AG04450 (cell line): ENCODE measurements around the gene NFIC. TPM values are rescaled to one million over a fixed set of nuclear protein-coding genes. Genes with fewer than 3 reads are reported as not detected.
A peak's percentile ranks its signal among the peaks of the same experiment; 100 is the strongest.

ENCODE experiments used
- CTCF ChIA-PET: fragments of 300-600, 350-600 bp; formaldehyde crosslinking; extraction: SDS; loops from one replicate; lab custom pipeline; 2022; ENCODE audit warnings: antibody characterized with exemption, inconsistent platforms; lab: Charles Lee
- POLR2A ChIA-PET: fragments of 350-600 bp; formaldehyde crosslinking; extraction: SDS; loops from one replicate; lab custom pipeline; 2021; ENCODE audit warnings: antibody characterized with exemption, inconsistent platforms; lab: Yijun Ruan, JAX
- DNase-seq: peaks from one replicate; pipeline ENCODE4 v3.0.0-alpha.2; 2011; ENCODE audit warnings: low read depth, low spot score
- H3K27ac ChIP-seq: one replicate; pipeline ENCODE4 v1.5.1; 2012; ENCODE audit warnings: low read depth, low read length, control low read depth
- H3K27me3 ChIP-seq: one replicate; pipeline ENCODE4 v1.6.0; 2012; ENCODE audit warnings: low read length; ENCODE audit not compliant: control insufficient read depth, insufficient read depth
- H3K4me3 ChIP-seq: 2 replicates; pipeline ENCODE4 v1.5.1; 2011; ENCODE audit warnings: mild to moderate bottlenecking, low read depth, low read length, control low read depth
- H3K9me3 ChIP-seq: 2 replicates; pipeline ENCODE4 v1.5.1; 2012; ENCODE audit warnings: low read length; ENCODE audit not compliant: control insufficient read depth, insufficient read depth
- polyA plus RNA-seq: library from polyadenylated mRNA; depleted of rRNA; stranded (reverse); fragments of >200 nt; gene quantifications from 2 replicates; pipeline ENCODE4 v1.2.3, GENCODE V29; 2011
- TF ChIP-seq, protein P1 (sequence below): IDR thresholded peaks from 2 replicates; pipeline ENCODE4 v1.5.1; 2011; ENCODE audit warnings: low read depth, low read length, control low read depth, inconsistent platforms

The NFIC gene
- polyA plus RNA-seq, 1 experiment = 3.9 TPM

GRCh38 chr19:3343619-3344502 lies 22.5 kb upstream of the NFIC start:
- Histone ChIP-seq H3K27ac (peak overlapping the region; percentile 39), H3K9me3 (peaks cover 5% of the 10 kb centered on the region; the same call in 1 of the 2 replicates), H3K27me3 (no peaks in the 10 kb centered on the region), H3K4me3 (no peak overlapping the region)
- ChIA-PET CTCF (no interaction called here), POLR2A (interaction anchor here (0.5 kb wide), 1 partner anchor 133 kb away, joined by 3 read pairs; no protein-coding TSS in a partner anchor)
- TF ChIP-seq, protein P1, sequence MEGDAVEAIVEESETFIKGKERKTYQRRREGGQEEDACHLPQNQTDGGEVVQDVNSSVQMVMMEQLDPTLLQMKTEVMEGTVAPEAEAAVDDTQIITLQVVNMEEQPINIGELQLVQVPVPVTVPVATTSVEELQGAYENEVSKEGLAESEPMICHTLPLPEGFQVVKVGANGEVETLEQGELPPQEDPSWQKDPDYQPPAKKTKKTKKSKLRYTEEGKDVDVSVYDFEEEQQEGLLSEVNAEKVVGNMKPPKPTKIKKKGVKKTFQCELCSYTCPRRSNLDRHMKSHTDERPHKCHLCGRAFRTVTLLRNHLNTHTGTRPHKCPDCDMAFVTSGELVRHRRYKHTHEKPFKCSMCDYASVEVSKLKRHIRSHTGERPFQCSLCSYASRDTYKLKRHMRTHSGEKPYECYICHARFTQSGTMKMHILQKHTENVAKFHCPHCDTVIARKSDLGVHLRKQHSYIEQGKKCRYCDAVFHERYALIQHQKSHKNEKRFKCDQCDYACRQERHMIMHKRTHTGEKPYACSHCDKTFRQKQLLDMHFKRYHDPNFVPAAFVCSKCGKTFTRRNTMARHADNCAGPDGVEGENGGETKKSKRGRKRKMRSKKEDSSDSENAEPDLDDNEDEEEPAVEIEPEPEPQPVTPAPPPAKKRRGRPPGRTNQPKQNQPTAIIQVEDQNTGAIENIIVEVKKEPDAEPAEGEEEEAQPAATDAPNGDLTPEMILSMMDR = peak; percentile 7; the same call in 1 of the 2 replicates
- no peak for DNase-seq

DNA sequence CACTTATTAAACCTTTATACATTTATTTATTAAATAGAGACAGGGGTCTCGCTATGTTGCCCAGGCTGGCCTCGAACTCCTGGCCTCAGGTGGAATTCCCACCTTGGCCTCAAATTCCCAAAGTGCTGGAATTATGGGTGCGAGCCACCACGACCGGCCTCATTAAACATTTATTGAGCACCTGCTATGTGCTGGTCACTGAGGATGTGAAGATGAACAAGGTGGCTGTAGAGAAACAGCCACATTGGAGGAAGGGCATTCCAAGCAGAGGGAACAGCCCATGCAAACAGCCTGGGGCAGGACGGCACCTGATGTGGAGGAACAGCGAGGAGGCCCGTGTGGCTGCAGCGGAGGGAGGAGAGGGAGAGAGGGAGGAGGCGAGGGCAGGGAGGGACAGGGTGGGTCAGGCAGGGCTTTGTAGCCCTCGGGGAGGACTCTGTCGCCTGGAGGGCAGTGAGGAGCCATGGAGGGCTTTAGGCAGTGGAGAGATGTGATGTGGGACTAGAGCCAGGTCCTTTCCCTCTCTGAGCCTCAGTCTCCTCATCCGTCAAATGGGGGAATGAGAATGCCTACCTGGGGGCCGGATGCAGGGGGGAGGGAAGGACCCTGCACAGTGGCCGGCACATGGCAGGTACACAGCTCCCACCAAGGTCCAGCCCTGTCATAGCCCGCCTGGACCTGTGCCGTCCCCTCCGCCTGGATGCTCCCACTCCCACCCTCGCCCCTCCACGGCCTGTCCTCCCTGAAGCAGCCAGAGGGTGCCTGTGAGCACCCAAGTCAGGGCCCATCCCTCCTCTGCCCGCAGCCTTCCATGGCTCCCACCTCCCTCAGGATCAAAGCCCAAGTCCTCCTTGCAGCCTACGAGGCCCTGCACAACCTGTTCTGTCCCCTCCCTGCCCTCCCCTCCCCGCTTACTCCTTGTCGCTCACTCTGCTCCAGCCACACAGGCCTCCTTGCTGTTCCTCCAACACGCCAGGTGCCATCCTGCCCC lies 21.5 kb upstream of the NFIC start:
- Histone ChIP-seq H3K27me3 (no peaks in the 10 kb centered on the region), H3K9me3 (peaks cover 5% of the 10 kb centered on the region; the same call in 1 of the 2 replicates), H3K27ac (no peak overlapping the region), H3K4me3 (no peak overlapping the region)
- TF ChIP-seq, protein P1 = no peak
- ChIA-PET CTCF (no interaction called here), POLR2A (interaction anchor here (0.5 kb wide), 1 partner anchor 132 kb away, joined by 3 read pairs; no protein-coding TSS in a partner anchor)
- no peak for DNase-seq

- ChIA-PET CTCF (no interaction called here), POLR2A (no interaction called here)
- no peak overlapping the region for H3K4me3 ChIP-seq
- peak overlapping the region; percentile 11 for H3K27ac ChIP-seq
- H3K9me3 ChIP-seq = peaks cover 5% of the 10 kb centered on the region; the same call in 1 of the 2 replicates
- H3K27me3 ChIP-seq = no peaks in the 10 kb centered on the region
- TF ChIP-seq, protein P1 = no peak
- DNase-seq = no peak
Measured at GRCh38 chr19:3345850-3346460, 20.4 kb upstream of the NFIC start.

DNA sequence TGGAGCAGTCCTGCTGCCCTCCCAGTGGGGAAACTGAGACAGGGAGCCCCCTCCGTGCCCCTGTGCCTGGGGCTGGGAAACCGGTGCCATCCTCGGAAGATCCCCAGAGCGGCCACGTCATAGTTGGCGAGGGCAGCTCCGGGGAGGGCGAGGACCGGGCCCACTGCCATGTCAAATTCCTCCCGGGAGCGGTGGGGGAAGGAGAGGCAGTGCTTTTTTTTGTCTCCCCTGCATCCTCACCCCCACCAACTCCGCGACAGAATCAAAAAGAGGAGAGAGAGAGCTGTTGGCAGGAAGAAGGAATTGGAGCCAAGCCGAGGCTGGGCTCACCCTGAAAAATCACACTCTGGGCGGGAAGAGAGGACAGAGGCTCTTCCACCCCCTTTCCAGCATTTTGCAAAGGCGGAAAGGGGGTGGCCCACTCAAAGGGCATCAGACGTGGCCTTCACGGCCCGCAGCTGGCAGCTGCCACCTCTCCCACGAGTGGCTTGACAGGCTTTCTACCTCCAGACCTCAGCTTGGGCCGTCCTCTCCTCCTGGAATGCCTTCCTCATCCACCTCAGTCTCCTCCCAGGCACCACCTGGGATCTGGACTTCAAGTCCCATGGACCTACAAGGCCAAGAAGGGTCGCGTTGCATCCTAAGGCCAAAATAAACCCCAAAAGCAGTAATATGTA lies 19.6 kb upstream of the NFIC start:
- H3K27ac ChIP-seq = no peak overlapping the region
- H3K4me3 ChIP-seq = no peak overlapping the region
- ChIA-PET POLR2A (no interaction called here), CTCF (no interaction called here)
- no peaks in the 10 kb centered on the region for H3K27me3 ChIP-seq
- DNase-seq = no peak
- TF ChIP-seq, protein P1 = no peak
- H3K9me3 ChIP-seq = peaks cover 5% of the 10 kb centered on the region; the same call in 1 of the 2 replicates
